HG02798 (cell line): ENCODE results near the gene XPO1.
"Not testable (repeated sequence)": the region's sequence is repeated elsewhere in the genome, so short reads cannot be mapped to it uniquely, and the experiment has no call there.

Experiments
- ATAC-seq: cut with Tn5 transposase; IDR thresholded peaks from one replicate; pipeline ENCODE4 v1.9.1; 2021; ENCODE audit warnings: mild to moderate bottlenecking; ENCODE audit not compliant: unreplicated experiment, poor library complexity

XPO1 gene

DNA sequence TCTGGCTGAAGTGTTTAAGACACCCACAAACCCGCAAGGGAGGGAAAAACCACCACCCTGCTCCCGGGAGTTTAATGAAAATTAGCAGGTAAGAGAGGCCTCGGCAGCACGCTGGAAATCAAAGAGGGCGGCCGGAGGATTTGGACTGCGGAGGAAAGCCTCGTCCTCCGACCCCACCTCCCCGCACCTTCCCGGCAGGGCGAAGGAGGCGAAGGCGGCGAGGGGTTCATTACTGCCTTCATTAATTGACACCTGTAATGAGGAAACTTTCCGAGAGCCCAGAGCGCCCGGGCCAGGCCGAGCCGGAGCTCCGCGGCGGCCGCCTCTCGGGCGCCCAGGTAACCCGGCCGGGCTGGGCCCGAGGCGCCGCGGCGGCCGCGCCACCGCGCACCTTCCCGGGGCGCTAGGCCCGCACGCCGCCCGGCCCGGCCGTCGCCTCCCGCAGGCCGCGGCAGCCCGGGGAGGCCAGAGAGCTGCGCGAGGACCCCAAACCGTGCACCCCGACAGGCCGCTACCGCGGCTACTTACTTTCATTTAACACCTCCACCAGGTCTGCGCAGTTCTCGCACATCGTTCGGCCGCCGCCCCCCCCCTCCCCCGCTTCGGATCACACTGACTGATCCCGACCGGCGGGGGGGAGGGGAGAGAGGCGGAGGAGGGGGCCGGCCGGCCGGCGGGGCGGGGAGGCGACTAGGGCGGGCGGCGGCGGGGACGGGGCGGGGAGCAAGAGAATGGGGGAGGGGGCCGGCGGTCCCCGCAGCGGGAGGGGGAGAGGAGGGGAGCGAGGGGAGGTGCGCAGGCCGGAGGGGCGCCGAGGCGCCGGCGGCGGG is 67.8 kb downstream of the XPO1 start:
- peak; percentile 35 for ATAC-seq

DNA sequence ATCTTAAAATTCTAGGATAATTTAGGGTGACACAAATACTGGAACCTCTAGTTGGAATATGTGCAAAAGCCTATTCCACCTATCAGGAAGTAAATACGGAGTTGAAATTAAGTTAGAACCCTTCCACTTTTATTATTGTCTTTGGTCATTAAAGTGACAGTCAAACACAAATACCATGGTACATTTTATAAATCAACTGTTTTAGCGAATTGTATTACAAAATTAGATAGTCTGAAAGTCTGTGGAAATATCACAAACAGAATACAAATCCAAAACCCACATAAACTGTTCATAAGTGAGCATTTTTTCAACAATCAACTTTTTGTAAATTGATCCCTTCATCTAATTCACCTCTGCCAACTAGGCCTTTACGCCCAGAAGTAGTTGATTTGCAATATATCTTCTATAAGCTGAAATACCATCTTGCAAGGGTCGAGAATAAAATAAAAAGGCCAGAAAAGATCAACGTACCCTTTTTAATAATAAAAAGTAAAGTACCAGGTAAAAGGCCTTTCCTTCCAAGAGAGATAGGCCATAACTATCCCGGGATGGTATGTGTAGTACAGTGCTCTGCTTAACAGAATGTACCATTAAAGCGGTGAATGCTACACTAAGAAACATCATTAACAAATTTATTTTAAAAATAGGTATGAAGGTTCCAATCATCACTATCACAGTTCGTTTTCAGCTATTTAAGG is 68.6 kb downstream of the XPO1 start:
- ATAC-seq: no peak

DNA sequence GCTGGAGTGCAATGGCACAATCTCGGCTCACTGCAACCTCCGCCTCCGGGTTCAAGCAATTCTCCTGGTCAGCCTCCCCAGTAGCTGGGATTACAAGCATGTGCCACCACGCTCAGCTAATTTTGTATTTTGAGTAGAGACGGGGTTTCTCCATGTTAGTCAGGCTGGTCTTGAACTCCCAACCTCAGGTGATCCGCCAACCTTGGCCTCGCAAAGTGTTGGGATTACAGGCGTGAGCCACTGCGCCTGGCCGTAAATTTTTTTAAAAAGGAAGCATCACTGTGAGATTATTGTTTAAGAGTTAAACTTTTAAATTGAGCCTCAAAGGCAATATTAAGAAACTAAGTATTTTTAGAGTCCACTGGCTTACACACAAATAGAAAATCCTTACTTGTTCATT is 69.9 kb downstream of the XPO1 start:
- not testable (repeated sequence) for ATAC-seq

DNA sequence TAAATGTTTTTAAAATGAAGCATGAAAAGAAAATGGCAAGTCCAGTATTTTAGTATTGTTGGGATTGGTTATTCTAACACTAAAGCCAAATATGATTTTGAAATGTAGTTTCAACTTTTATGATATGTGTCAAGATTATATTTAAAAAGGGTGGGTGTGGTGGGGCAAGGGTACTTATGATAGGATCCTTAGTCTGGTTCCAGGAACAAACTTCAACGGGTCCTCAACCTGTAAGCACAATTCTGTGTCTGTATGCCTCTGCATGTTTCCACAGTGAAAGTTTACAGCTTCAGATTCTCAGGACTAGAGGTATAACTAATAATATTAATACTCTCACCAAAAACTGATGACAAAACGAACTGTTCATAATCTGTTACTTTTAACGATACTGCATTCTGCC is 73.1 kb downstream of the XPO1 start:
- no peak for ATAC-seq

DNA sequence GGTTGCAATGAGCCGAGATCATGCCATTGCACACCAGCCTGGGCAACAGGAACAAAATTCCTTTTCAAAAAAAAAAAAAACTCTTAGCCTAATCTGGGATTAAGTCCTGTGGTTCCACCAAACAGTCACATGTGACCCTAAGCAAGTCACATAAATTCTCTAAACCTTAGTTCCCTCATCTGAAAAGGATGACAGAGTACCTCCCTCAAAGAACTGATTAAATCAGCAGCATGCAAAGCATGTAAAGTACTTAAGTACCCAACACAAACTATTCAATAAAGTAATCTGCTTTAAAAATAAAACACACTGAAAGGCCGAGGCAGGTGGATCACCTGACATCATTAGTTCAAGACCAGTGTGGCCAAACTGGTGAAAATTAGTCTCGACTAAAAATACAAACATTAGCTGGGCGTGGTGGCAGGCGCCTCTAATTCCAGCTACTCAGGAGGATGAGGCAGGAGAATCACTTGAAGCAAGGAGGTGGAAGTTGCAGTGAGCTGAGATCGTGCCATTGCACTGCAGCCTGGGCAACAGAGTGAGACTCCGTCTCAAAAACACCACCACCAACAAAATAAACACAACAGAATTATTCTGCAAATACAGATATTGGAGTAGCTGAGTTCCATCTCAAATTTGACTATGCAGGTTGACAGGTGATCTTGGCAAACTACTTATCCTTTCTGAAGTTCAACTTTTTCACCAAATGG is 74.2 kb downstream of the XPO1 start:
- ATAC-seq: peak; percentile 4

DNA sequence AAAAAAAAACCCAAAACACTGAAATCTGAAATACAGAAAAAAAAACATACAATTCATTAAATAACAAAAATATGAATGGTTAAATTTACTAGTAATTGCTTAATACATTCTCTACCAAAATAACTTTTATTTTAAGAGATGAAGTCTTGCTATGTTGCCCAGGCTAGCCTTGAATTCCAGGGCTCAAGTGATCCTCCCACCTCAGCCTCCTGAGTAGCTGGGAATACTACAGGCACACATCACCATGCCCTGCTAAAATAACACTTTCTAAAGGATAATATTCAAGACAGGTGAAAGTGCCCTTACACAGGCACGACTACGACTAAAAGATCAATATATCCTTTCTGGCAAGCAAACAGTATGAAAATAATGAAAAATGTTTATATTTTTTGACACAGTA is 76.8 kb downstream of the XPO1 start:
- ATAC-seq: no peak

DNA sequence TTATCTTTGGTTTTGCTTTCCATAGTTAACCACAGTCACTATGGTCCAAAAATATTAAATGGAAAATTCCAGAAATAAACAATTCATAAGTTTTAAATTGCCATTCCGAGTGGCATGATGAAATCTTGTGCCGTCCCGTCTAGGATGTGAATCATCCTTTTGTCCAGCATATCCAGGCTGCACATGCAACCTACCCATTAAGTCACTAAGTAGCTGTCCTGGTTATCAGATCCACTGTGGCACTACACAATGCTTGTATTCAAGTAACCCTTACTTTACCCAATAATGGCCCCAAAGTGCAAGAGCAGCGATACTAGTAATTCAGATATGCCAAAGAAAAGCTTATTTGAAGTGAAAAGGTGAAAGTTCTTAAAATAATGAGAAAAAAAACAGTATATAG is 78.0 kb downstream of the XPO1 start:
- ATAC-seq: no peak

DNA sequence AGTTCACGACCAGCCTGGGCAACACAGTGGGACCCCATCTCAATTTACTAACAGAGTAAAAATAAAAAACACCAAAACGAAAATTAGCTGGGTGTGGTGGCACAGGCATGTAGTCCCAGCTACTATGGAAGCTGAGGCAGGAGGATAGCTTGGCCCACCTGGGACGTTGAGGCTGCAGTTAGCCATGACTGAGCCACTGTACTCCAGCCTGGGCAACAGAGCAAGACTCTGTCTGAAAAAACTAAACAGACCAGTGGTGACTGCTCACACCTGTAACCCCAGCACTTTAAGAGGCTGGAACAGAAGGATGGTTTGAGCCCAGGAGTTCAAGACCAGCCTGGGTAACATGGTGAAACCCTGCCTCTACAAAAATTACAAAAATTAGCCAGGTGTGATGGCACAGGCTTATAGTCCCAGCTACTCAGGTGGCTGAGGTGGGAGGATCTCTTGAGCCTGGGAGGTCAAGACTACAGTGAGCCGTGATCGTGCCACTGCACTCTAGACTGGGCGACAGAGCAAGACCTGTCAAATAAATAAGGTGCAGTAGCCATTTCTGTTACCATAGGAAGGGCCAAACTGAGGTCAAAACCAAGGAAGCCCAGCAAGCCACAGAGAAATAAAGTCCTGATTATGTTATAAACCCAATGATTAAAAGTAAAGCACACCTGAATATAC is 81.3 kb downstream of the XPO1 start:
- ATAC-seq: no peak

DNA sequence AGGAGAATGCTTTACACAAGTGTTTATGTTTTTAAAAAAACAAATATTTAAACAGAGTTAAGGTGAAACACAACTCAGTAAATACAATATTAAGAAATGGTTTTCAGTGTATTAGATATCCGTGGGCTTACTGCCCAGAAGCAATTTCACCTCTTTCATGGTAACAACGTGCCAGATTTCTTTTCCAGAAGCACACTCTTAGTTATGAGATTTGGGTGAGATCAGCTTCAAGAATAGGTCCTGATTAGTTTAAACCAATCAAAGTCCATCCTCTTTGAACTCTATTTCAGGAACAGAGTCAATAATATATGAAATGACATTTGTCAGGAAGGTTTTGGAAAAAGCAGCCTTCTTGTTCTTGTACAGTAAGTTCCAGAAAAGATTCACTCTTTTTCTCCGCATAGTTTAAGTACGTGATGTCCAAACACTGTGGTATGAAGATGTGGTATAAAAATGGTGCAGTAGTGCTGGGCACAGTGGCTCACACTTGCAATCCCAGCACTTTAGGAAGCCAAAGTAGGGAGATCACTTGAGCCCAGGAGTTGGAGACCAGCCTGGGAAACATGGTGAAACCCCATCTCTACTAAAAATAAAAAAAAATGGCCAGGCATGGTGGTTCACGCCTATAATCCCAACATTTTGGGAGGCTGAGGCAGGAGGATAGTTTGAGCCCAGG is 81.9 kb downstream of the XPO1 start:
- no peak for ATAC-seq

DNA sequence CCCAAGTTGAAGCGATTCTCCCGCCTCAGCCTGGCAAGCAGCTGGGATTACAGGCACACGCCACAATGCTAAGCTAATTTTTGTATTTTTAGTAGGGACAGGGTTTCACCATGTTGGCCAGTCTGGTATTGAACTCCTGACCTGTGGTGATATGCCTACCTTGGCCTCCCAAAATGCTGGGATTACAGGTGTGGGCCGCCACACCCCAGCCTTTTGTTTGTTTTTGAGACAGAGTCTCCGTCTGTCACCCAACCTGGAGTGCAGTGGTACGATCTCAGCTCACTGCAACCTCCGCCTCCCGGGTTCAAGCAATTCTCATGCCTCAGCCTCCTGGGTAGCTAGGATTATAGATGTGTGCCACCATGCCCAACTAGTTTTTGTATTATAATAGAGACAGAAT is 83.2 kb downstream of the XPO1 start:
- not testable (repeated sequence) for ATAC-seq

DNA sequence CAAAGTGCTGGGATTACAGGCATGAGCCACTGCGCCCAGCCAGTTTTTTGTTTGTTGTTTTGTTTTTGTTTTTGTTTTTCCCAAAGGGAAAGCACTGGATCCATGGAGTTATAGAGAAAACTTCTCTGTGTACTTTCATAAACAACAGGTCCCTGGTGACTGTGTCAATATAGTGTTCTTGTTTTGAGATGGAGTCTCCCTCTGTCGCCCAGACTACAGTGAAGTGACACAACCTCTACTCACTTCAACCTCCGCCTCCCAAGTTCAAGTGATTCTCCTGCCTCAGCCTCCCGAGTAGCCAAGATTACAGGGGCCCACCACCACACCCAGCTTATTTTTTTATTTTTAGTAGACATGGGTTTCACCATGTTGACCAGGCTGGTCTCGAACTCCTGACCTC is 83.8 kb downstream of the XPO1 start:
- ATAC-seq: no peak

DNA sequence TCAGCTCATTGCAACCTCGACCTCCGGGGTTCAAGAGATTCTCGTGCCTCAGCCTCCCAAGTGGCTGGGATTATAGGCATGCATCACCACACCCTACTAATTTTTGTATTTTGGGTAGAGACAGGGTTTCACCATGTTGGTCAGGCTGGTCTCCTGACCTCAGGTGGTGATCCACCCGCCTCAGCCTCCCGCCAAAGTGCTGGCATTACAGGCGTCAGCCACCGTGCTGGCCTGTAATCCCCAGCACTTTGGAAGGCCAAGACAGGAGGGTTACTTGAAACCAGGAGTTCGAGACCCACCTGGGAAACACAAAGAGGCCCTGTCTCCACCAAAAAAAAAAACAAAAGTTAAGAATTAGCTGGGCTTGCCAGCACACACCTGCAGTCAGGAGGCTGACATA is 85.8 kb downstream of the XPO1 start:
- ATAC-seq: no peak

DNA sequence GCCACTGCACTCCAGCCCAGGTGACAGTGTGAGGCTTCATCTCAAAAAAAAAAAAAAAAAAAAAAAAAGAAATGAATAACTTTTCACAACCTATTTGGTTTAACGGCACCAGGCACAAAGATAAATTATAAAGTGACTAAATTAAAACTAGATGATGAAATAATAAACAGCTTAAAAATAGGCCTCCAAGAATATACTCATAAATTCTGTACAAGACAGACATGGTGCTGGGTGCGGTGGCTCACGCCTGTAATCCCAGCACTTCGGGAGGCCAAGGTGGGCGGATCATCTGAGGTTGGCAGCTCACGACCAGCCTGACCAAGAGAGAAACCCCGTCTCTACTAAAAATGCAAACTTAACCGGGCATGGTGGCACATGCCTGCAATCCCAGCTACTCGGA is 87.0 kb downstream of the XPO1 start:
- no peak for ATAC-seq

DNA sequence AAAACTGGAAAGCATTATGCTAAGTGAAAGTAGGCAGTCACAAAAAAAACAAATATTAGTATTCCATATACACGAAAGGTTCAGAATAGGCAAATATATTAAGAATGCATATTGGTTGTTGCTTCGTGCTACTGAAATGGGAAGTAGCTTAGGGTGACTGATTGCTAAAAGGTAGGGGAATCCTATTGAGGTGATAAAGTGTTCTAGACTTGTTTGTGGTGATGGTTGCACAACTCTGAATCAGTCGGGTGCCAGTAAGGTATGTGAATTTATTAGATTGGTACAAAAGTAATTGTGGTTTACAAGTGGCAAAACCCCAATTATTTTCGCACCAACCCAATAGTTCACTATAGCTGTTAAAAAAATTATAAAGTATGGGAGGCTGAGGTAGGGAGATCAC is 88.0 kb downstream of the XPO1 start:
- peak; percentile 44 for ATAC-seq

DNA sequence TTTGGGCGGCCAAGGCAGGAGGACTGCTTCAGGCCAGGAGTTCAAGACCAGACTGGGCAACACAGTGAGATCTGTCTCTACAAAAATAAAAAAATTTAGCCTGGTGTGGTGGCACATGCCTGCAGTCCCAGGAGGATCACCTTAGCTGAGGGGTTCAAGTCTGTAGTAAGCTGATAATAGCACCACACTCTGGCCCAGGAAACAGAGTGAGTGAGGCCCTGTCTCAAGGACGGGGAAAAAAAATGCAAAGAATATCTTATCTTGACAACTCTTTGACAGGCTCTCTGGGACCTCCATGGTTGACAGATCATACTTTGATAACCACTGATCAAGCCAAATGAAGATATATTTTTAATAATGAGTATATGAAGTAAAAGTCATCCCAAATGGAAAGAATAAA is 89.9 kb downstream of the XPO1 start:
- no peak for ATAC-seq

DNA sequence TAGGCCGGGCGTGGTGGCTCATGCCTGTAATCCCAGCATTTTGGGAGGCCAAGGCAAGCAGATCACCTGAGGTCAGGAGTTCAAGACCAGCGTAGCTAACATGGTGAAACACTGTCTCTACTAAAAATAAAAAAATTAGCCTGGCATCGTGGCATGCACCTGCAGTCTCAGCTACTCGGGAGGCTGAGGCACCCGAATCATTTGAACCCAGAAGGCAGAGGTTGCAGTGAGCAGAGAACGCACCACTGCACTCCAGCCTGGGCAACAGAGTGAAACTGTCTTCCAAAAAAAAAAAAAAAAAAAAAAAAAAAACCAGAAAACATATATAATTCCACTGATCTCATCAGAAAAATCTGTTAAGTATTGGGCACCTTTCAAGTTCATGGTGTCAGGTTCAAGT is 91.2 kb downstream of the XPO1 start:
- not testable (repeated sequence) for ATAC-seq

DNA sequence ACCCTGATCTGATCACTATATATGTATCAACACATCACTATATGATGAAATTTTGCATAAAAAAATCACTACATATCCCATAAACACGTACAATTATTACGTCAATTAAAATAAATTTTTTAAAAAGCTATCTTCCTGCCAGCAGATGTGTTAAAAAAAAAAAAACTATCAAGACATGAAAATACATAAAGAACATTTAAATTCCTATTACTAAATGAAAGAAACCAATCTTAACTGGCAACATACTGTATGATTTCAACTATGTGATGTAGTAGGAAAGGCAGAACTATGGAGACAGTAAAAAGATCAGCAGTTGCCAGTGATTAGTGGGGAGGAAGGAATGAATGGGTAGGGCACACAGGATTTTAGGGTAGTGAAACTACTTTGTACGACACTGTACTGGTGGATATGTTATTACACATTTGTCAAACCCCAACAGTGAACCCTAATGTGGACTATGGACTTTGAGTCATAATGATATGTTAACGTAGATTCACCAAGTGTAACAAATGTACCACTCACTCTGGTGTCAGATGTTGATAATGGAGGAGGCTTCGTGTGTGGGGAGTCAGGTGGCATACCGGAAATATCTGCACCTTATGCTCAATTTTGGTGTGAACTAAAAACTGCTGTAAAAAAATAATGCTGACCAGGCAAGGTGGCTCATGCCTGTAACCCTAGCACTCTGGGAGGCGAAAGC is 94.7 kb downstream of the XPO1 start:
- peak; percentile 96 for ATAC-seq

DNA sequence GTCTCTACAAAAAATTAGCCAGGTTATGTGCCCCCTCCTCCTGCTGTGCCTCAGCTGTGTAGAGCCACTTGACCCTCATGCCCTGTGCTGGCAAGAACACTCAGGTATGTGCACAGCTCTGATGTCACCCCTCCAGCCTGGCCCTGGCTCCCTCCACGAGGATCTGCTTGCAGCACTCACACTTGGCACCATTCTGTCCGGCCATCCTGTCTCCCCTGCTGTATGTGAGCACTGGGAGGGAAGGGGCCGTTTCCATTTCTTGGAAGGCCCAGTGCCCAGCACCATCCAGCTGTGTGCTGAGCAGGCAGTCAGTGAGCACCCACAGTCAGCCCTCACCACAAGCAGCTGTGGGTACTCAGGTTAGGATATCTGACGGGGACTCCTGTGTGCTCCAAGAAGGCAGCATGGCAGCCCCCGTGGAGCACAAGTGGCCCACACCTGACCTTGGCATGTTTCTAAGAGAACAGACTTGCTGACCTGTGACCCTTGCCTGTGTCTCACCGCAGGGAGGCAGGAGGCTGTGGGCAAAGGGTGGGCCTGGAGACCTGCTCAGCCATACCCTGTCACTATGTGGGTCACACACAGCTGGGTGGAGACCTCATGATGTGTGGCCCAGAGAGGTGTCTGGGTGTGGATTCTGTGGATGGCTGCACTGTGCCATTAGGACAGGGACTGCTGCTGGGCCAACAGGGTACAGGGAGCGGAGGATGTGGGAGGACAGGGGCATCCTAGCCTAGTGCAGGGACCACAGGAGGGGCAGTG is 98.7 kb downstream of the XPO1 start:
- ATAC-seq: no peak

DNA sequence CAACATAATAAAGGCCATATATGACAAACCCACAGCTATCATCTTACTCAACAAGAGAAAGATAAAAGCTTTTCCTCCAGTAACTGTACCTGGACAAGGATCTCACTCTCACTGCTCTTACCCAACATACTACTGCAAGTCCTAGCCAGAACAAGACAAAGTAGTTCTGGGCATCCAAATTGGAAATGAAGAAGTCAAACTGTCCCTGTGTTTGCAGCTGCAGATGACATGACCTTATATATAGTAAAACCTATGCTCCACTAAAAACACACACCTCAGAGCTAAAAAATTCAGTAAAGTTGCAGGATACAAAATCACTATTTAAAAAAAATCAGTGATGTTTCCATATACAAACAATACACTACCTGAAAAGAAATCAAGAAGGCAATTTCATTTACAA is 99.5 kb downstream of the XPO1 start:
- no peak for ATAC-seq
